ENCODE results near the gene NUTM1. TPM values are rescaled to one million over a fixed set of nuclear protein-coding genes. Genes with fewer than 3 reads are reported as not detected.

Gene NUTM1
- total and polyA plus RNA-seq, 8 donors, result 0.15 TPM; not detected in 7

- Histone ChIP-seq H3K4me1 (peaks cover 19 to 59% (median 31%) of the 10 kb centered on the region in 4 donors), H3K27ac (peak overlapping the region in 3 of 5 donors; percentile 39 to 96 (median 95))
Observed at GRCh38 chr15:34334672-34335071, 8.4 kb upstream of the NUTM1 start.

GRCh38 chr15:34335176-34336032 is 7.7 kb upstream of the NUTM1 start:
- WGBS, 5 donors, result 64 to 77% (median 72%) methylated on average over 3 of the region's 3 CpGs
- Histone ChIP-seq H3K36me3 (peaks cover 0 to 12% (median 7%) of the 10 kb centered on the region in 4 donors), H3K4me1 (peaks cover 19 to 66% (median 34%) of the 10 kb centered on the region in 4 donors), H3K27me3 (no peaks in the 10 kb centered on the region), H3K27ac (peak overlapping the region in 4 of 5 donors; percentile 90 to 96 (median 94)), H3K4me3 (peak overlapping the region in 3 of 4 donors; percentile 2 to 89 (median 11)), H3K9me3 (no peaks in the 10 kb centered on the region)
- TF ChIP-seq EP300 (IDR thresholded peaks at IDR 0.05), result no peak
- TF ChIP-seq POLR2AphosphoS5 (IDR thresholded peaks at IDR 0.05), result no peak
- TF ChIP-seq POLR2A (IDR thresholded peaks at IDR 0.05), result no peak
- no peak for TF ChIP-seq CTCF (IDR thresholded peaks at IDR 0.05)
- intact Hi-C loops (cut with DNase I; ENCODE audit: low total_unique reads), result no loop called here
- no peak for DNase-seq

More at GRCh38 chr15:34334672-34335071, 8.4 kb upstream of the NUTM1 start:
- peaks cover 0 to 6% (median 3%) of the 10 kb centered on the region in 4 donors for H3K36me3 ChIP-seq
- WGBS, 5 donors, result 28 to 41% (median 35%) methylated on average over 4 of the region's 4 CpGs
- intact Hi-C loops (cut with DNase I; ENCODE audit: low total_unique reads), result no loop called here
- peak in 1 of 2 donors; percentile 60 for DNase-seq
- no peaks in the 10 kb centered on the region for H3K9me3 ChIP-seq
- no peak for TF ChIP-seq EP300 (IDR thresholded peaks at IDR 0.05)
- no peak for TF ChIP-seq POLR2A (IDR thresholded peaks at IDR 0.05)
- no peak for TF ChIP-seq POLR2AphosphoS5 (IDR thresholded peaks at IDR 0.05)
- no peak for TF ChIP-seq CTCF (IDR thresholded peaks at IDR 0.05)
- peak overlapping the region in 2 of 4 donors; percentile 2 to 89 for H3K4me3 ChIP-seq
- H3K27me3 ChIP-seq, result no peaks in the 10 kb centered on the region

GRCh38 chr15:34336231-34336990 is 6.7 kb upstream of the NUTM1 start:
- no peaks in the 10 kb centered on the region for H3K9me3 ChIP-seq
- peaks cover 20 to 69% (median 43%) of the 10 kb centered on the region in 4 donors for H3K4me1 ChIP-seq
- intact Hi-C loops (cut with DNase I; ENCODE audit: low total_unique reads), result no loop called here
- WGBS, 5 donors, result 77 to 85% (median 83%) methylated on average over 16 of the region's 16 CpGs
- peak overlapping the region; percentile 82 to 94 (median 89) for H3K4me3 ChIP-seq
- peak overlapping the region; percentile 90 to 96 (median 95) for H3K27ac ChIP-seq
- peaks cover 0 to 21% (median 17%) of the 10 kb centered on the region in 4 donors for H3K36me3 ChIP-seq
- H3K27me3 ChIP-seq, result no peaks in the 10 kb centered on the region
- no peak for DNase-seq
- TF ChIP-seq POLR2A (IDR thresholded peaks at IDR 0.05), result no peak
- no peak for TF ChIP-seq POLR2AphosphoS5 (IDR thresholded peaks at IDR 0.05)
- TF ChIP-seq EP300 (IDR thresholded peaks at IDR 0.05), result no peak
- no peak for TF ChIP-seq CTCF (IDR thresholded peaks at IDR 0.05)

GRCh38 chr15:34336991-34337556 is 6.0 kb upstream of the NUTM1 start:
- intact Hi-C loops (cut with DNase I; ENCODE audit: low total_unique reads), result no loop called here
- peak in 1 of 2 donors; percentile 44 for DNase-seq
- Histone ChIP-seq H3K27me3 (no peaks in the 10 kb centered on the region), H3K36me3 (peaks cover 0 to 23% (median 21%) of the 10 kb centered on the region in 4 donors), H3K9me3 (no peaks in the 10 kb centered on the region), H3K4me1 (peaks cover 27 to 76% (median 49%) of the 10 kb centered on the region in 4 donors), H3K27ac (peak overlapping the region; percentile 90 to 96 (median 95)), H3K4me3 (peak overlapping the region; percentile 82 to 94 (median 89))
- no peak for TF ChIP-seq POLR2A (IDR thresholded peaks at IDR 0.05)
- TF ChIP-seq POLR2AphosphoS5 (IDR thresholded peaks at IDR 0.05), result no peak
- 1 to 3% (median 2%) methylated on average over 26 of the region's 26 CpGs for WGBS, 5 donors
